Mesothelial cell of epicardium (in vitro differentiated cells): ENCODE measurements around the gene ABHD12B. TPM values are rescaled to one million over a fixed set of nuclear protein-coding genes. Genes with fewer than 3 reads are reported as not detected.

Experiments
- DNase-seq, 2 experiments: peaks; one replicate each; pipeline ENCODE4 v3.0.0; 2021; ENCODE audit warnings: low spot score in 2 of 2; ENCODE audit not compliant: unreplicated experiment in 2 of 2
- H3K27ac Mint-ChIP-seq: 2 replicates; pipeline ENCODE4 v1.8.0; 2021; ENCODE audit warnings: mixed read lengths
- H3K27me3 Mint-ChIP-seq: 2 replicates; pipeline ENCODE4 v1.8.0; 2021; ENCODE audit warnings: low read depth, mixed read lengths
- H3K36me3 Mint-ChIP-seq: 2 replicates; pipeline ENCODE4 v1.8.0; 2021; ENCODE audit warnings: mixed read lengths
- H3K4me1 Mint-ChIP-seq: 2 replicates; pipeline ENCODE4 v1.8.0; 2021; ENCODE audit warnings: mixed read lengths
- H3K4me3 Mint-ChIP-seq: 2 replicates; pipeline ENCODE4 v1.8.0; 2021; ENCODE audit warnings: mild to moderate bottlenecking, moderate library complexity, mixed read lengths
- H3K9me3 Mint-ChIP-seq: 2 replicates; pipeline ENCODE4 v1.8.0; 2021; ENCODE audit warnings: mixed read lengths
- total RNA-seq: library from RNA; stranded (reverse); gene quantifications from 3 replicates; pipeline ENCODE4 v1.2.1, GENCODE V29; 2021
- TF ChIP-seq, protein P1 (sequence below): fragments of 200-600 bp; sonication (generic); IDR thresholded peaks from one replicate; pipeline ENCODE4 v1.5.0; 2021; ENCODE audit warnings: antibody characterized with exemption; ENCODE audit not compliant: unreplicated experiment

Gene ABHD12B
- total RNA-seq, 1 donor from 2014 or later: 0.16 TPM

DNA sequence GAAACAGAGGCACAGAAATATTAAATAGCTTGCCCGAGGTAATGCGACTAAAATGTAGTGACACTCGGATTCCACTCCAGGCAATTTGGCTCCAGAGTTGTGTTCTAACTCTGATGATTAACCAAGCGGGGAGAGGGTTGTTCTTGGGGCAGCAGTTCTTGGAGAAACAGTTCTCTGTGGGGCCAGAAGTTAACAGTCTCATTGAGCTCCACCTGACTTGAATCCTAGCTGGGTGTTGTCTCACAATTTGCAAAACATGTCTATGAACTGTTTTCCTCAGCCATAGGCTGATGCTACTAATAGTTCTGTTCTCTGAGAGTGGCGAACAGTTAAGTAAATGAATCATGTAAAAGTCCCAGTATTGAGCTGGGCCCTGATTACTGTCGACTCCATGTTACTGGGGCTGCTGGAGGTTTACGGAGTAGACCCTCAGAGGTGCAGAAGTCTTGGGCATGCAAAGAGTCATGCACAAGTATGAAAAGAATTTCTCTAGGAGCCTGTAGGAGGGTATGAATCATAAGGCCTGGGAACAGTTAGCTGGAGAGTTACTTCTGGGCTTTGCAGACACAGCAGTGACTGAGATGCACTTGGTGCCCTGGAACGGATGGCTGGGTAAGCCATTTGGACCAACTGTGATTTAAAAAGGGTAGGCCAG lies 25.5 kb upstream of the ABHD12B start:
- H3K27ac Mint-ChIP-seq: no peak overlapping the region
- H3K36me3 Mint-ChIP-seq: no peaks in the 10 kb centered on the region
- no peaks in the 10 kb centered on the region for H3K27me3 Mint-ChIP-seq
- TF ChIP-seq, protein P1, sequence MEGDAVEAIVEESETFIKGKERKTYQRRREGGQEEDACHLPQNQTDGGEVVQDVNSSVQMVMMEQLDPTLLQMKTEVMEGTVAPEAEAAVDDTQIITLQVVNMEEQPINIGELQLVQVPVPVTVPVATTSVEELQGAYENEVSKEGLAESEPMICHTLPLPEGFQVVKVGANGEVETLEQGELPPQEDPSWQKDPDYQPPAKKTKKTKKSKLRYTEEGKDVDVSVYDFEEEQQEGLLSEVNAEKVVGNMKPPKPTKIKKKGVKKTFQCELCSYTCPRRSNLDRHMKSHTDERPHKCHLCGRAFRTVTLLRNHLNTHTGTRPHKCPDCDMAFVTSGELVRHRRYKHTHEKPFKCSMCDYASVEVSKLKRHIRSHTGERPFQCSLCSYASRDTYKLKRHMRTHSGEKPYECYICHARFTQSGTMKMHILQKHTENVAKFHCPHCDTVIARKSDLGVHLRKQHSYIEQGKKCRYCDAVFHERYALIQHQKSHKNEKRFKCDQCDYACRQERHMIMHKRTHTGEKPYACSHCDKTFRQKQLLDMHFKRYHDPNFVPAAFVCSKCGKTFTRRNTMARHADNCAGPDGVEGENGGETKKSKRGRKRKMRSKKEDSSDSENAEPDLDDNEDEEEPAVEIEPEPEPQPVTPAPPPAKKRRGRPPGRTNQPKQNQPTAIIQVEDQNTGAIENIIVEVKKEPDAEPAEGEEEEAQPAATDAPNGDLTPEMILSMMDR: no peak
- no peaks in the 10 kb centered on the region for H3K9me3 Mint-ChIP-seq
- no peak overlapping the region for H3K4me3 Mint-ChIP-seq
- peaks cover 5% of the 10 kb centered on the region for H3K4me1 Mint-ChIP-seq
- DNase-seq: no peak

DNA sequence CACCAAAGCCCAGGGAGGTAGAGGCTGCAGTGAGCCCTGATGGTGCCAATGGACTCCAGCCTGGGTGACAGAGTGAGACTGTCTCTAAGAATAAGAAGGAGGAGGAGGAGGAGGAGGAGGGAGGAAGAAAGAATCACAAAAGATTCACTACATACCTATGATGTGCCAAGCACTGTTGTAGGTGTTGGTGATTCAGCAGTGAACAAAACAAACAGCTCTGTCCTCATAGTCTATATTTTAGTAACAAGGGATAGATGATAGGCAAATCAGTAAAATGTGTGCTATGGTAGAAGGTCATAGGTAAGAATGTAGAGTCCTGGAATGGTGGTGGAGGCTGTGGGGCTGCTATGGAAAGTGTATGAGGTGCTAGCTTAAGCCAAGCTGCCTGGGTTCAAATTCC lies 18.0 kb upstream of the ABHD12B start:
- TF ChIP-seq, protein P1: no peak
- no peaks in the 10 kb centered on the region for H3K9me3 Mint-ChIP-seq
- peaks cover 2% of the 10 kb centered on the region for H3K4me1 Mint-ChIP-seq
- no peak for DNase-seq
- H3K27me3 Mint-ChIP-seq: no peaks in the 10 kb centered on the region
- H3K36me3 Mint-ChIP-seq: no peaks in the 10 kb centered on the region
- H3K27ac Mint-ChIP-seq: no peak overlapping the region
- no peak overlapping the region for H3K4me3 Mint-ChIP-seq

DNA sequence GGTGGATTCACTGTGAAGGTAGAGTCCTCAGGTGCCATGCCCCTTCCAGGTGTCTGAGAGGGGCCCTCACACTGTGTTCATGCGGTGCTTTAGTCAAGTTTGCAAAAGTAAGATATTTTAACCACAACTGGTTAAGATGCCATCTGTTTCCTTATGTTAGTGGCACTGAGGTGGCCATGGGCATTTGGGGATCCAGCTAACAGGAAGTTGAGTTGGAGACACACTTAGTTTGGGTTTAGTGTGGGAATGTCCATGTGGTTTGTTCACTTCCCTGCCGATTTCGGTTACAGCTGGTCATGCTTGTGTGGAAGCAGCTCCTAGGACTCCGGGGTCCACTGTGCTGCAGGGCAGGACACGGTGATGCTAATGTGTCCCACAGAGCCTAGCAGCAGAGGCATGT lies 17.3 kb upstream of the ABHD12B start:
- Mint-ChIP-seq H3K27me3 (no peaks in the 10 kb centered on the region), H3K27ac (no peak overlapping the region), H3K9me3 (no peaks in the 10 kb centered on the region), H3K4me1 (peaks cover 6% of the 10 kb centered on the region), H3K4me3 (no peak overlapping the region), H3K36me3 (no peaks in the 10 kb centered on the region)
- no peak for DNase-seq
- TF ChIP-seq, protein P1: no peak

DNA sequence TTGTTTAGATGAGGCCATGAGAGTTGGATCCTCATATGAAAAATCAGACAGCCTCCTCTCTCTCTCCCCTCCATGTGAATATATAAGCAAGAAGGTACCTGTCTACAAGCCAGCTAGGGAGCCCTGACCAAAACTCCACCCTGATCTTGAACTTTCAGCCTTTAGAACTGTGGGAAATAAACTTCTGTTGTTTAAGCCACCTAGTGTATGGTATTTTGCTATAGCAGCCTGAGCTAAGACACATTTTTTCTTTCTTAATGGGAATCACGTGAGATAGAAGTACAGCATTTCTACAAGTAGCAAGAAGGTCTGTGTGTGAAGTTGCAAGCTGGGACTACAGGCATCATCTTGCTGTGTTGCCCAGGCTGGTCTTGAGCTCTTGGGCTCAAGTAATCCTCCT lies 16.3 kb upstream of the ABHD12B start:
- no peaks in the 10 kb centered on the region for H3K27me3 Mint-ChIP-seq
- no peak for DNase-seq
- H3K4me3 Mint-ChIP-seq: no peak overlapping the region
- no peaks in the 10 kb centered on the region for H3K36me3 Mint-ChIP-seq
- TF ChIP-seq, protein P1: no peak
- H3K4me1 Mint-ChIP-seq: peaks cover 13% of the 10 kb centered on the region
- no peak overlapping the region for H3K27ac Mint-ChIP-seq
- no peaks in the 10 kb centered on the region for H3K9me3 Mint-ChIP-seq

DNA sequence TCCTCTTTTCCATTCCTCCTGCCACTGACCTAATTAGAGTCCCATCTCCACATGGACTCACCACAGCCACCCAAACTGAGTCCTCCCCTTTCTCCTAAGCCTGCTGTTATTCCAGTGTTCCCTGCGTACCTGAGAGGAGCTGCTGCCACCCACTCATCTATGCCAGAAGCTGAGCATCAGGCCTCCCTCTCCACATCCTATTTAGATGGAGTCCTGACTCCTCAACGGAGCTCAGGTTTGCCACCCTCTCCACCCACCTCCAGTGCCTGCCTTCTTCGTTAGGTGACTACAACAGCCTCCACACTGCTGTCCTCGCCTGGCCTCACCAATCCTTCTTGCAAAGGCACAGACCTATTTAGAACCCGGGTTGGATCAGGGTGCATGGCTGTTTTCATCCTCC lies 15.2 kb upstream of the ABHD12B start:
- no peaks in the 10 kb centered on the region for H3K9me3 Mint-ChIP-seq
- H3K27me3 Mint-ChIP-seq: no peaks in the 10 kb centered on the region
- H3K4me3 Mint-ChIP-seq: no peak overlapping the region
- TF ChIP-seq, protein P1: no peak
- H3K4me1 Mint-ChIP-seq: peaks cover 15% of the 10 kb centered on the region
- no peak overlapping the region for H3K27ac Mint-ChIP-seq
- H3K36me3 Mint-ChIP-seq: no peaks in the 10 kb centered on the region
- DNase-seq: no peak

DNA sequence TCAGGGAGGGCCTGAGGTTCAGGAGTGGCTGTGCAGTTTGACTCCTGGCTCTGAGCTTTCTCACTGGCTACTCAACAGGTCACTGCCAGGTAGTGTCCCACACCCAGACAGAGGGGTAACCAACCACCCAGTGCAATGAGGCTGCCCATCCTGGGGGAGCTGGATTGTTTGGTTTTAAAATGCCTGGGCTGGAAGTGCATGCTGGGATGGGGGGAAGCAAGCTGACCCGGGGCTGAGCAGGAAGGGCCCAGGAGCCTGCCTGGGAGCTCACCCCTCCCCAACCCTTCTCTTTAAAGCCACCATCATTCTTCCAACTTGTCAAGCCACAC lies 12.6 kb upstream of the ABHD12B start:
- peak overlapping the region; percentile 21 for H3K27ac Mint-ChIP-seq
- no peaks in the 10 kb centered on the region for H3K36me3 Mint-ChIP-seq
- peaks cover 22% of the 10 kb centered on the region for H3K4me1 Mint-ChIP-seq
- DNase-seq: no peak
- no peak overlapping the region for H3K4me3 Mint-ChIP-seq
- TF ChIP-seq, protein P1: no peak
- no peaks in the 10 kb centered on the region for H3K9me3 Mint-ChIP-seq
- no peaks in the 10 kb centered on the region for H3K27me3 Mint-ChIP-seq
